NCI-H526 (cell line): ENCODE data around the gene CHMP1A.
A peak's percentile ranks its signal among the peaks of the same experiment; 100 is the strongest.
"Not testable (repeated sequence)": the region's sequence is repeated elsewhere in the genome, so short reads cannot be mapped to it uniquely, and the experiment has no call there.

ENCODE experiments used
- DNase-seq, 2 experiments: peaks; one replicate each; lab custom pipeline; 2025; lab: John Stamatoyannopoulos, UW

CHMP1A gene

GRCh38 chr16:89657442-89658220, at the start of gene CHMP1A, which contains the start of gene SPATA33:
Gene CHMP1A, minus strand, starts transcription at chr16:89657708. Its CDS starts 120 bp downstream, at chr16:89657588.
Gene SPATA33, plus strand, starts transcription at chr16:89657836. Its CDS starts 76 bp downstream, at chr16:89657912.
- peak; percentile 17 to 85 for DNase-seq

GRCh38 chr16:89706518-89707260, 49.2 kb upstream of the CHMP1A start:
- no peak for DNase-seq

- DNase-seq: no peak
These were observed 47.5 kb upstream of the CHMP1A start for GRCh38 chr16:89705006-89705405.

- DNase-seq: no peak
These were observed 46.8 kb upstream of the CHMP1A start for GRCh38 chr16:89704281-89704680.

- DNase-seq: peak; percentile 82 to 96
These were observed 44.2 kb upstream of the CHMP1A start, which contains the start of gene SPATA2L for GRCh38 chr16:89701425-89702406. Gene SPATA2L, minus strand, starts transcription at chr16:89701705. Its CDS starts 473 bp downstream, at chr16:89701232.

- peak in 1 of 2 experiments; percentile 72 for DNase-seq
These were observed 43.3 kb upstream of the CHMP1A start for GRCh38 chr16:89700649-89701424.

- peak; percentile 90 to 98 for DNase-seq
These were observed 42.7 kb upstream of the CHMP1A start for GRCh38 chr16:89700100-89700648.

- DNase-seq: not testable (repeated sequence)
These were observed 42.2 kb upstream of the CHMP1A start for GRCh38 chr16:89699629-89700099.

- DNase-seq: not testable (repeated sequence)
These were observed 41.2 kb upstream of the CHMP1A start for GRCh38 chr16:89698717-89699116.

- no peak for DNase-seq
These were observed 40.3 kb upstream of the CHMP1A start for GRCh38 chr16:89697616-89698331.

GRCh38 chr16:89697161-89697615, 39.7 kb upstream of the CHMP1A start:
- no peak for DNase-seq

- no peak for DNase-seq
These were observed 39.2 kb upstream of the CHMP1A start for GRCh38 chr16:89696670-89697128.

- DNase-seq: no peak
These were observed 38.6 kb upstream of the CHMP1A start for GRCh38 chr16:89695875-89696669.

GRCh38 chr16:89695086-89695874, 37.8 kb upstream of the CHMP1A start:
- DNase-seq: no peak

- DNase-seq: not testable (repeated sequence)
These were observed 37.2 kb upstream of the CHMP1A start for GRCh38 chr16:89694784-89695085.

- no peak for DNase-seq
These were observed 36.6 kb upstream of the CHMP1A start for GRCh38 chr16:89693931-89694783.

GRCh38 chr16:89693289-89693731, 35.8 kb upstream of the CHMP1A start:
- no peak for DNase-seq
